K562 (cell line): ENCODE data around the gene KIF5A. TPM values are rescaled to one million over a fixed set of nuclear protein-coding genes. Genes with fewer than 3 reads are reported as not detected.

Experiments used
- BMI1 ChIP-seq: fragments of 150-350 bp; IDR thresholded peaks from 2 replicates; pipeline ENCODE4 v1.6.1; 2014; ENCODE audit warnings: low read length
- CBX1 ChIP-seq: sonication (generic); IDR thresholded peaks from 2 replicates; pipeline ENCODE4 v1.6.1; 2016; ENCODE audit warnings: antibody characterized with exemption, low read depth, mild to moderate bottlenecking
- CGGBP1 ChIP-seq: fragments of 250-450 bp; sonication (Bioruptor Pico); IDR thresholded peaks from 2 replicates; pipeline ENCODE4 v1.9.0; 2021; ENCODE audit warnings: mild to moderate bottlenecking
- CXXC5 ChIP-seq: fragments of 250-450 bp; sonication (Bioruptor Pico); IDR thresholded peaks from 2 replicates; pipeline ENCODE4 v1.8.0; 2022; ENCODE audit warnings: inconsistent platforms, mild to moderate bottlenecking, moderate library complexity
- E2F3 ChIP-seq: fragments of 250-450 bp; sonication (Bioruptor Pico); IDR thresholded peaks from 2 replicates; pipeline ENCODE4 v1.4.0; 2020; ENCODE audit warnings: mild to moderate bottlenecking
- E4F1 ChIP-seq: fragments of 250-450 bp; sonication (Bioruptor Pico); IDR thresholded peaks from 2 replicates; pipeline ENCODE4 v1.5.0; 2021; ENCODE audit warnings: mild to moderate bottlenecking, borderline replicate concordance
- ESRRB ChIP-seq: fragments of 250-450 bp; sonication (Bioruptor Pico); IDR thresholded peaks from 2 replicates; pipeline ENCODE4 v1.5.0; 2020; ENCODE audit warnings: mild to moderate bottlenecking, moderate library complexity, borderline replicate concordance
- ETS2 ChIP-seq: IDR thresholded peaks from 2 replicates; pipeline ENCODE4 v1.6.1; 2016; ENCODE audit warnings: borderline replicate concordance, missing genetic modification characterization, mild to moderate bottlenecking, moderate library complexity, missing compliant biosample characterization; ENCODE audit not compliant: poor library complexity, severe bottlenecking
- HNRNPH1 ChIP-seq: fragments of 200-400 bp; formaldehyde crosslinking; optimal IDR thresholded peaks from 2 replicates; pipeline ENCODE3; 2017; ENCODE audit warnings: low read depth, mild to moderate bottlenecking, low read length, moderate library complexity
- MAFF ChIP-seq: IDR thresholded peaks from 2 replicates; pipeline ENCODE4 v1.6.1; 2012; ENCODE audit warnings: low read length, improper control_type of control experiment
- PURB ChIP-seq: sonication (generic); formaldehyde crosslinking; IDR thresholded peaks from 2 replicates; pipeline ENCODE4 v1.9.0; 2021; ENCODE audit warnings: low read depth, mild to moderate bottlenecking, missing genetic modification reagents
- RUNX1 ChIP-seq: sonication (generic); IDR thresholded peaks from 2 replicates; pipeline ENCODE4 v1.6.1; 2016; ENCODE audit warnings: antibody characterized with exemption, low read depth
- TAF9B ChIP-seq: fragments of 450-650 bp; IDR thresholded peaks from 2 replicates; pipeline ENCODE4 v1.6.1; 2018; ENCODE audit warnings: mild to moderate bottlenecking; ENCODE audit not compliant: partially characterized antibody
- TEAD2 ChIP-seq: fragments of 450-650 bp; IDR thresholded peaks from 2 replicates; pipeline ENCODE4 v1.6.1; 2016; ENCODE audit warnings: missing genetic modification characterization, control low read depth, missing compliant biosample characterization
- ZBTB2 ChIP-seq: fragments of 450-650 bp; IDR thresholded peaks from 2 replicates; pipeline ENCODE4 v1.6.1; 2016; ENCODE audit warnings: antibody characterized with exemption
- ZNF146 ChIP-seq: IDR thresholded peaks from one replicate; pipeline ENCODE4 v1.6.1; 2018; ENCODE audit warnings: missing compliant biosample characterization; ENCODE audit not compliant: unreplicated experiment
- ZNF444 ChIP-seq: fragments of 250-450 bp; sonication (Bioruptor Pico); IDR thresholded peaks from 2 replicates; pipeline ENCODE4 v1.4.0; 2020; ENCODE audit warnings: mild to moderate bottlenecking, moderate library complexity
- ZNF707 ChIP-seq: fragments of 250-450 bp; sonication (Bioruptor Pico); conservative IDR thresholded peaks from 2 replicates; pipeline ENCODE4 v1.8.0; 2022; ENCODE audit warnings: inconsistent platforms, mild to moderate bottlenecking, moderate library complexity
- polyA plus RNA-seq, 8 experiments: library from polyadenylated mRNA; depleted of rRNA in 4 of 8; stranded (reverse) in 5 of 8; unstranded in 3 of 8; fragments of >200 nt; fragmentation: Nextera tagmentation in 2 of 8; fragmentation: Illumina TruSeq in 1 of 8; extraction: Ambion mirVana in 2 of 8; extraction: Trizol in 1 of 8; gene quantifications; 2 replicates each; pipeline versions ENCODE4 v1.2.1 to v1.2.3, GENCODE V29; 2011 to 2014; ENCODE audit warnings: inconsistent platforms in 1 of 8, missing spikeins in 1 of 8
- total RNA-seq, 7 experiments: library from RNA; depleted of rRNA in 6 of 7; stranded (reverse); fragments of >200 nt in 6 of 7; fragmentation: Illumina TruSeq in 2 of 7; extraction: Trizol in 2 of 7; gene quantifications; 2 replicates each; pipeline versions ENCODE4 v1.2.1 to v1.2.3, GENCODE V29; 2011 to 2021; ENCODE audit warnings: low replicate concordance in 1 of 7
- TF ChIP-seq, protein P1 (sequence below): fragments of 450-650 bp; IDR thresholded peaks from 2 replicates; pipeline ENCODE4 v1.6.1; 2016; ENCODE audit warnings: borderline replicate concordance
- TF ChIP-seq, protein P2 (sequence below): fragments of 250-450 bp; sonication (Bioruptor Pico); IDR thresholded peaks from 2 replicates; pipeline ENCODE4 v1.4.0; 2020

The KIF5A gene
- total and polyA plus RNA-seq, 9 of the 15 experiments (the other 6 are each of a cell fraction or from before 2014, with no cell fraction given) = 3.4 to 17.7 (median 8.0) TPM

DNA sequence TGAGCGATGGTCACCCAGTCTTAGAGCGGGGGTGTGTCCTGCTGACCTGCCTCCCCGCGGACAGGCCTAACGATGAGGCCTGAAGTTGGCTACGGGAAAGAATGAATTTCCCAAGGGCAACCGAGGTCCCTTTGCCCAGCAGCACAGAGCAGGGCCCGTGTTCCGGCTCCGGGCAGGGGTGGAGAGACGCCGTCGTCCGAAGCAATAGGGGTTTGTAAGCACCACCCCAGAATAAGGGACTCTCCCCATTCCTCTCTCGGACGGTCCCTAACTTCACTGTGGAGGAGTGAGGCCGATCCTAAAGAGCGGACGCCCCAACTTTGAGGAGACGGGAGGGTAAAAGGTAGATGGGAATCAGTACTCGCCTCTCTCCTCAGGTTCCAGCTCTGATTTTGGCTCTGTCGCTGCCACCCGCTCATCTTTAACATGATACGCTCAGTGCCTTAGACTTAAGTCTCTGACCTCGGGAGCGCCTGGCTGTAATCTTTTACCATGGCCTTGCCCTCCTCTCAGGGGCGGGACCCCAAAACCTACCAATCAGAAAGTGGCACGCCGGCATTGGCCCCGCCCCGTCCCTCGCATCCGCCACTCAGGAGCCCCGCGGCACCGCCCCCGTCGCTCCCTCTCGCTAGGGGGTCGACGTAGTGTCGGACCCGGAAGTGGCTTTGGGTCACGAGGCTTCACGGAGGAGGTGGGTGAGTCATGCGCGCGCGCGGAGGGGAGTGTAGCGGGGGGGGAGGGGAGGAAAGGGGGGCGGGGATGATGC, 29.6 kb upstream of the KIF5A start, which contains the start of gene DDIT3 (continued):
- TF ChIP-seq, protein P1, sequence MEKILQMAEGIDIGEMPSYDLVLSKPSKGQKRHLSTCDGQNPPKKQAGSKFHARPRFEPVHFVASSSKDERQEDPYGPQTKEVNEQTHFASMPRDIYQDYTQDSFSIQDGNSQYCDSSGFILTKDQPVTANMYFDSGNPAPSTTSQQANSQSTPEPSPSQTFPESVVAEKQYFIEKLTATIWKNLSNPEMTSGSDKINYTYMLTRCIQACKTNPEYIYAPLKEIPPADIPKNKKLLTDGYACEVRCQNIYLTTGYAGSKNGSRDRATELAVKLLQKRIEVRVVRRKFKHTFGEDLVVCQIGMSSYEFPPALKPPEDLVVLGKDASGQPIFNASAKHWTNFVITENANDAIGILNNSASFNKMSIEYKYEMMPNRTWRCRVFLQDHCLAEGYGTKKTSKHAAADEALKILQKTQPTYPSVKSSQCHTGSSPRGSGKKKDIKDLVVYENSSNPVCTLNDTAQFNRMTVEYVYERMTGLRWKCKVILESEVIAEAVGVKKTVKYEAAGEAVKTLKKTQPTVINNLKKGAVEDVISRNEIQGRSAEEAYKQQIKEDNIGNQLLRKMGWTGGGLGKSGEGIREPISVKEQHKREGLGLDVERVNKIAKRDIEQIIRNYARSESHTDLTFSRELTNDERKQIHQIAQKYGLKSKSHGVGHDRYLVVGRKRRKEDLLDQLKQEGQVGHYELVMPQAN = peak; percentile 89
- TF ChIP-seq ETS2 (no peak), ESRRB (CRISPR knock-in tag) (no peak), CXXC5 (peak; percentile 70), PURB (CRISPR knock-in tag) (no peak), MAFF (no peak), CGGBP1 (peak; percentile 75; the same call in 1 of the 2 replicates), RUNX1 (0 out of 2 replicates have a peak, but pooled peaks have one; percentile 29), E2F3 (CRISPR knock-in tag) (no peak; the same call in 1 of the 2 replicates), ZNF444 (CRISPR knock-in tag) (peak; percentile 23; the same call in 1 of the 2 replicates), BMI1 (no peak), TEAD2 (tag) (no peak), ZNF707 (CRISPR knock-in tag) (no peak), ZBTB2 (no peak; the same call in 1 of the 2 replicates), CBX1 (peak; percentile 71; the same call in 1 of the 2 replicates), HNRNPH1 (no peak), ZNF146 (CRISPR knock-in tag) (no peak), E4F1 (CRISPR knock-in tag) (no peak), TAF9B (peak; percentile 93)
- TF ChIP-seq, protein P2, sequence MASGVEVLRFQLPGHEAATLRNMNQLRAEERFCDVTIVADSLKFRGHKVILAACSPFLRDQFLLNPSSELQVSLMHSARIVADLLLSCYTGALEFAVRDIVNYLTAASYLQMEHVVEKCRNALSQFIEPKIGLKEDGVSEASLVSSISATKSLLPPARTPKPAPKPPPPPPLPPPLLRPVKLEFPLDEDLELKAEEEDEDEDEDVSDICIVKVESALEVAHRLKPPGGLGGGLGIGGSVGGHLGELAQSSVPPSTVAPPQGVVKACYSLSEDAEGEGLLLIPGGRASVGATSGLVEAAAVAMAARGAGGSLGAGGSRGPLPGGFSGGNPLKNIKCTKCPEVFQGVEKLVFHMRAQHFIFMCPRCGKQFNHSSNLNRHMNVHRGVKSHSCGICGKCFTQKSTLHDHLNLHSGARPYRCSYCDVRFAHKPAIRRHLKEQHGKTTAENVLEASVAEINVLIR (CRISPR knock-in tag) = no peak; the same call in 1 of the 2 replicates
